HTR-8/SVneo (cell line): ENCODE results near the gene CTNNB1.

ENCODE experiments used
- DNase-seq: peaks from one replicate; pipeline ENCODE4 v3.0.0; 2011; ENCODE audit warnings: low spot score, mixed read lengths; ENCODE audit not compliant: insufficient read length
- FAIRE-seq: peaks from 2 replicates; lab custom pipeline; 2011; peaks lifted over from hg19 to GRCh38; lab: Jason Lieb, UNC

The CTNNB1 gene

DNA sequence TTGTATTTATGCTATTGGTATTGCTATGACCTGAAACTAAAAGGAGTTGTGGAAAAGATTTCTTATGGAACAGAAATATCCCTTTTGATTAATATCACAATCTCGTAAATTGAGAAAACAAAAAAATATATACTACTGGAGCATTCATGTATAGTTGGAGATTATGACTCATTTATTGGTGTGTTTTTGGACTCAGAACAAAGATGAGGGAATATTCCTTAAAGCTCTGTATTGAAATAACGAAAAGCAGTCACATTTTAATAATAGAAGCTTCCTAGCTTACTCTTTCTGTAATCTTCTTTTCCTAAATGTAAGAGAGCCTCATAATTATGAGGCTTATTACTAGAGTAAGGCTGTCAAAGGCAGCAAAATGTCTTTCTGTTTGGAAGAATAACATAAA lies 14.3 kb downstream of the CTNNB1 start:
- DNase-seq (no peak), FAIRE-seq (no peak)

DNA sequence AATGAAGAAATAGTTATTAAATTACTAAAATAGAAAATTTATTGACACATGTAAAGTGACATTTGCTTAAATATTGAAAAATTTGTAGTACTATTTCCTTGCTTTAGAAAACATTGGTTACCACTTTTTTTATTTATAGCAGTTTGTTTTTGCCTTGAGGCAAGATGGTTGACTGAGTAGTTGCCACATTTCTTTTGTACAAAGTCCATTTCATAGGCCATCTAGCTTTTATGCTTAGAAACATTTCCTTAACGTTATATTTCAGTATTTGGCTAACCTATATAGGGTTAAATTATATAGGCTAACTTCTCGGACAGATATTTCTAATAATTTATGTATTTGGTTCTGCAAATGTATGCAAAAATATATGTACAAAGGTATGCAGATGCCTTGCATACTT lies 17.1 kb downstream of the CTNNB1 start:
- FAIRE-seq (no peak), DNase-seq (no peak)

DNA sequence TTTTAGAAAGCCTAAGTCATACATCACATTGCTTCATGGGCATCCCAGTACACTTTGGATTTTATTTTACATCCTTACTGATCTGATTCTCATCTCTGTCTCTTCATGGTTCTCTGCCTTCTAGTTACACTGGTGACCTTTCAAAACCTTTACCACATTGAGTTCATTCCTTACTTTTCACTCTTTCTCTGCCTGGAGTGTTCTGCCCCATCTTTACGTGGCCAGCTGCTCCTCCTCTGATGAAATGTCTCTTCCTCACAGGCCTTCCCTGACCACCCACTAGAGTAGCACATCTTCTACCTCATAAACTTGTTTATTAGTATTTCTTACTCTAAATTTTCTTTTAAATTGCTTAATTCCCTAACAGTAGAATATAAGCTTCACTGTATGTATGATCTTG lies 17.7 kb downstream of the CTNNB1 start:
- DNase-seq (no peak), FAIRE-seq (no peak)

DNA sequence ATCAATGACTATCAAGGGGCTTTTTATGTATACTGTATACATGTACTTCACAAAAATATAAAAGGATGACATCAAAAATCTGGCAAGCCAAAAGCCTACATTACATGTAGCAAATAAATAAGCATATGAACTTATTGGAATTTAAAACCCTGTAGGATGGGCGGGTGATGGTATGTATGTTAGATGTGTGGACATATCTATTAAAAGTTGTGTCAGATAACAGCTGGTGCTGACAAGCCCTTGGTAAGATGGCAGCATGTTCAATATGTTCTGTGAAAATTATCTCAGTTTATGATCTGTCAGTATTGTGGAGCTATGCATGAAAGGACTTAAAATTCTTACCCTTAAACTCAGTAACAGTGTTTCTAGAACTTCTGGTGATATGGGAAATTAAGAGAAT lies 20.1 kb downstream of the CTNNB1 start:
- FAIRE-seq (no peak), DNase-seq (no peak)

DNA sequence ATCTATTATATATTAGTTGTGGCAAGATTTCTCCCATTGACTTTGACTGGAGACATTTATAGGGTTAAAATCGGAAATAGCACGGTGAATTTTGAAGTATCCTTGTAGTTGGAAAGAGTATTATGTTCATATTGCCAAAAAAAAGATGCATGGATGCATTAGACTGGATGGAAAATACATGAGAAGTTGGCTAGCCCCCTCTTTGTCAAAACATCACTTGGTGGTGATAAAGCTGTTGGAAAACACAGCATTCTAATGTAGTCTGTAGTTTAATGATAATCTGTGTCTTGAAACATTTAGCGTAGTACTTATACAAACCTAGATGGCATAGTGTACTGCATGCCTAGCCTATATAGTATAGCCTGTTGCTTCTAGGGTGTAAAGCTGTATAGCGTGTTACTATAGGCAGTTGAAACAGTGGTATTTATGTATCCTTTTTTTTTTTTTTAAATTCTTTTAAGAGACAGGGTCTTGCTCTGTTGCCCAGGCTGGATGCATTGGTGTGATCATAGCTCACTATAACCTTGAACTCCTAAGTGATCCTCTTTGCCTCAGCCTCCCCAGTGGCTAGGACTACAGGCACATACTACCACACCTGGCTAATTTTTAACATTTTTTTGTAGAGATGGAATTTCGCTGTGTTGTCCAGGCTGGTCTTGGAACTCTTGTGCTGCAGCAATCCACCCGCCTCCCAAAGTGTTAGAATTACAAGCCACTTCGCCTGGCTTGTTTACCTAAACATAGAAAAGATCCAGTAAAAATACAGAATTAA lies 21.8 kb downstream of the CTNNB1 start:
- no peak for FAIRE-seq

DNA sequence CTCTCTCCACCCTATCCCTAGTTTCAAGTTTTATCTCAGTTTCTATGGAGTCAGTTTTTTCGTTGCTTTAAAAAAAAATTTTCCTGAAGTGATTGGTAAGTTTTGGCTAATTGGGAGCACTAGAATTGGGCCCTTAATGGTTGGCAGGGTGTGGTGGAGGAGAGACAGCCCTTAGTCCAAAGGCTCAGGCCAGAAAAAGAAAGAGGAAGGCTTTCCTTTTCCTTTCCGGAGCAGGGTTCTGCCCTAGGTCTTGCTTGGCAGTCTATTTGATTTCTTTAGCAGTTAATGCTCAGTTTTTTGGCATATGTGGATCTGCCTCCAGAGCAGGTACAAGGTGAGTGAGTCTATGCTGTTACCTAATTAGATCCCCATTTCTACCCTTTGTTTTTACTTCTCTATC lies 22.7 kb downstream of the CTNNB1 start:
- no peak for DNase-seq
- no peak for FAIRE-seq

More for the DNA sequence above, 21.8 kb downstream of the CTNNB1 start:
- no peak for DNase-seq

DNA sequence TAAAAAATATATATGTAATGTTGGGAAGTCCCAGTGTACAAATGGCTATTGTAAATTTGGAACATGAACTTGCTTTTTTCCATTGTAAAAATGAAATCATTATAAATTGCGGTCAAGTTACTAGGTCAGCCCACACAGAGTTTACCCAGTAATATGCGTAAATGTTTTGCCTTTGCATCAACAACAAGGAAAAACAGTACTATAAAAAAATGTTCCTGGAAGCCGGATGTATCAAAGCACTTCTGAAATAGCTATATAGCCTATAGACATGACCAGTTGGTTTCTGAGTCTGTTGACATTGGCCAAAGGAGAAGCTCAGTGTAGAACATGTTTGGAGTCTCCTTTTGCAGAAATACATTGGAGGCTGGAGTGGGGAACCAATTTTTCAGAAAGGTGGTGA lies 23.2 kb downstream of the CTNNB1 start:
- FAIRE-seq, result no peak

DNA sequence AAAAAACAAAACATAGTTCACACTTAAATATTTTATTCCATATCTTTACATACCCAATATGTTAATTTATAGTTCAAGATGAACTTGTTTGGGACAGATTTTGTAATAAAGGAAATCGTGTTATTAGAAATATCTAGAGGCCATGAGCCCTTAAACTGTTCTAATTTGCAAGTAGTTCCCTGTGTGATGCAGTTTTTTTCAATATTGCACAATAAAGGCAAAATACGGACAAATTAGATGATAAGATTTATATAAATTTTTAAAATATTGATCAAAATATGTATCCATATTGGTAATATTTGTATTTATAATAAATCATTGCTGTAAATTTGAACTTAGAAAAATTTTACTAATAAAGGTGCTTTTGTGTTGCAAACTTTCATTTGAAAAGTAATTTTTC lies 23.8 kb downstream of the CTNNB1 start:
- DNase-seq (no peak), FAIRE-seq (no peak)

More for the DNA sequence above, 23.2 kb downstream of the CTNNB1 start:
- DNase-seq, result no peak

DNA sequence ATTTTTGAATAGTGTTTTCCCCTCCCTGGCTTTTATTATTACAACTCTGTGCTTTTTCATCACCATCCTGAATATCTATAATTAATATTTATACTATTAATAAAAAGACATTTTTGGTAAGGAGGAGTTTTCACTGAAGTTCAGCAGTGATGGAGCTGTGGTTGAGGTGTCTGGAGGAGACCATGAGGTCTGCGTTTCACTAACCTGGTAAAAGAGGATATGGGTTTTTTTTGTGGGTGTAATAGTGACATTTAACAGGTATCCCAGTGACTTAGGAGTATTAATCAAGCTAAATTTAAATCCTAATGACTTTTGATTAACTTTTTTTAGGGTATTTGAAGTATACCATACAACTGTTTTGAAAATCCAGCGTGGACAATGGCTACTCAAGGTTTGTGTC lies 24.4 kb downstream of the CTNNB1 start:
- DNase-seq (no peak), FAIRE-seq (no peak)

DNA sequence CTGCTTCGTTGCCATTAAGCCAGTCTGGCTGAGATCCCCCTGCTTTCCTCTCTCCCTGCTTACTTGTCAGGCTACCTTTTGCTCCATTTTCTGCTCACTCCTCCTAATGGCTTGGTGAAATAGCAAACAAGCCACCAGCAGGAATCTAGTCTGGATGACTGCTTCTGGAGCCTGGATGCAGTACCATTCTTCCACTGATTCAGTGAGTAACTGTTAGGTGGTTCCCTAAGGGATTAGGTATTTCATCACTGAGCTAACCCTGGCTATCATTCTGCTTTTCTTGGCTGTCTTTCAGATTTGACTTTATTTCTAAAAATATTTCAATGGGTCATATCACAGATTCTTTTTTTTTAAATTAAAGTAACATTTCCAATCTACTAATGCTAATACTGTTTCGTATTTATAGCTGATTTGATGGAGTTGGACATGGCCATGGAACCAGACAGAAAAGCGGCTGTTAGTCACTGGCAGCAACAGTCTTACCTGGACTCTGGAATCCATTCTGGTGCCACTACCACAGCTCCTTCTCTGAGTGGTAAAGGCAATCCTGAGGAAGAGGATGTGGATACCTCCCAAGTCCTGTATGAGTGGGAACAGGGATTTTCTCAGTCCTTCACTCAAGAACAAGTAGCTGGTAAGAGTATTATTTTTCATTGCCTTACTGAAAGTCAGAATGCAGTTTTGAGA lies 25.0 kb downstream of the CTNNB1 start:
- no peak for DNase-seq
- no peak for FAIRE-seq

DNA sequence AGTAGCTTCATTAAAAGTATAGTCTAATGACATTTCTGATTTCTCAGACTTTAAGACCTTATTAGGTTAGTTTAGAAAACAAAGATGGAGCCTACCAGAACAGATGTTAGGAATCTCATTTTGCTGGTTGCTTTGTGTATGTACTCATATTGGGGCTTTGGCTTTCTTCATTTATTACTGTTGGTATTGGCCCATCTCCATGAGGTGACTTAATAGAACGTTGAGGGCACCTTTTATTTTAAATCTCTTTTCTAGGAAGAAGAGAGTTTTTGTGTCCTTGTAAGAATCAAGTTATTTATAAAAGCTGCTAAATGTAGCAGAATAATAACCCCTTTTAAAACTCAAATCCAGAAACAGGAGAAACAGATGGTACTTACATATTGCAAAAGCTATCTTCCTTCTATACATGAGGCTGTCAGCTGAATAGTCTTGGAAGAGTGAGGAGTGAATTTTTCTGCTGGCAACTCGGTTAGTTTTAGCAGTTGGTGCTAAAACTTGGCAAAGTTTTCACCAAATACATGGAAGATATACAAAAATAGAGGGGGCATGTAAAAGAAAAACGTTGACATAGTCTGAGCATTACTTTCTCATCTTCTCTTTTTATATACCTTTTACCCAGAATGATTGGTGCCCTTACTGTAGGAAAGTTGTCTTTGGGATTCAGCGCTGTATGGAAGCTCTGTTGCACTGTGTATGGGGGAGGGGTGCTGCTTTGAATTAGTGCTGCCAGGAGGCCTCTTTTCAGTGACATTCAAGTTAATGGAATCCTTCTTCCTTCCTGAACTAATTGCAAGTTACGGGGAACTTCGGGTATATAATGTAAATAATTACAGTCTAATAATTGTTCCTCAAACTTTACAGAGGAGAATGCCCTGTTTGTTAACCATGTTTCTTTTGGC lies 35.8 kb downstream of the CTNNB1 start:
- FAIRE-seq, result no peak
- DNase-seq, result no peak

DNA sequence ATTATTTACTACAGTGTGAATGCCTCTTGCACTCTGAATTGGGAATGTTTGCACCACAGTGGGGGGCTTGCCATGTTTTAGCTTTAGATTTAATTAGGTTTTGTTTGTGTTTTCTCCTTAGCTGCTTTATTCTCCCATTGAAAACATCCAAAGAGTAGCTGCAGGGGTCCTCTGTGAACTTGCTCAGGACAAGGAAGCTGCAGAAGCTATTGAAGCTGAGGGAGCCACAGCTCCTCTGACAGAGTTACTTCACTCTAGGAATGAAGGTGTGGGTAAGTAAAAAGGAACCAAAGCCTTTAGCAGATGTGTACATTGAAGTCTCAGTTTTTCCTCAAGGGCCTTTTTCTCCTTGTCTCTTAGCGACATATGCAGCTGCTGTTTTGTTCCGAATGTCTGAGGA lies 36.9 kb downstream of the CTNNB1 start:
- DNase-seq (no peak), FAIRE-seq (no peak)

DNA sequence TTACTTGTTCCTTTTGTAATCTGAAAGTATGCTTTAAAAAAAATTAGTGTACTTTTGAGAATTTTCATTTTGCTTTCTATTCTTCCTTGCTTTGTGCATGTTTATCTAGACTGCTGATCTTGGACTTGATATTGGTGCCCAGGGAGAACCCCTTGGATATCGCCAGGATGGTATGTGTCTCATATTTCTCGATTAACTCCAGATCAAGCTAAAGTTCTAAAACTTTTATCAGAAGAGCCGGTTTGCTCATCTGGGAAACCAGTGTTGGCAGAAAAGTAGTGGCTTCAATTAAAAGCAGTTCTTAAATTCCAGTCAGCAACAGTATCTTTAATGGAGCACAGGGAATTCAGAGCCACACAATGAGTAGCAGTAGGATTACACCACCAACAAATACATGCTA lies 38.6 kb downstream of the CTNNB1 start:
- FAIRE-seq, result no peak

DNA sequence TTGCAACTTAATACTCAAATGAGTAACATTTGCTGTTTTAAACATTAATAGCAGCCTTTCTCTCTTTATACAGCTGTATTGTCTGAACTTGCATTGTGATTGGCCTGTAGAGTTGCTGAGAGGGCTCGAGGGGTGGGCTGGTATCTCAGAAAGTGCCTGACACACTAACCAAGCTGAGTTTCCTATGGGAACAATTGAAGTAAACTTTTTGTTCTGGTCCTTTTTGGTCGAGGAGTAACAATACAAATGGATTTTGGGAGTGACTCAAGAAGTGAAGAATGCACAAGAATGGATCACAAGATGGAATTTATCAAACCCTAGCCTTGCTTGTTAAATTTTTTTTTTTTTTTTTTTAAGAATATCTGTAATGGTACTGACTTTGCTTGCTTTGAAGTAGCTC lies 40.3 kb downstream of the CTNNB1 start:
- no peak for DNase-seq
- FAIRE-seq, result no peak

More for the DNA sequence above, 38.6 kb downstream of the CTNNB1 start:
- no peak for DNase-seq

DNA sequence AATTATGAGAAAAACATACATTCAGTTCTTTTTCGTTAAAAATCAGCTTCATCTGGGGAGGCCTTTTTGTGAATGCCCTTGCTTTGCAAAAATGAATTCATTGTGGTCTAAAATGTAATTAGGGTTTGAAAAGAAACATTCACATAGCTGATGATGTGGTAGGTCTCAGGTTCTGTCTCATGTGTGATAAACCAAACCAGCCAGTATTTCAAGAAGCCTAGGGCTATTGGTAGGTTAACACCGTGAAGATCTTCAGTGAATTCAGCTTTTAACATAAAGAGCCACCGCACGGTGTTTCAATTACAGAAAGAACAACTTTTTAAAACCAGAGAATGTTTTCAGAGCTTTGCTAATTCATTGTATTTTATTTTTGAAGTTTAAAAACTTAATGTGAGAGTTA lies 41.9 kb downstream of the CTNNB1 start:
- FAIRE-seq (no peak), DNase-seq (no peak)

DNA sequence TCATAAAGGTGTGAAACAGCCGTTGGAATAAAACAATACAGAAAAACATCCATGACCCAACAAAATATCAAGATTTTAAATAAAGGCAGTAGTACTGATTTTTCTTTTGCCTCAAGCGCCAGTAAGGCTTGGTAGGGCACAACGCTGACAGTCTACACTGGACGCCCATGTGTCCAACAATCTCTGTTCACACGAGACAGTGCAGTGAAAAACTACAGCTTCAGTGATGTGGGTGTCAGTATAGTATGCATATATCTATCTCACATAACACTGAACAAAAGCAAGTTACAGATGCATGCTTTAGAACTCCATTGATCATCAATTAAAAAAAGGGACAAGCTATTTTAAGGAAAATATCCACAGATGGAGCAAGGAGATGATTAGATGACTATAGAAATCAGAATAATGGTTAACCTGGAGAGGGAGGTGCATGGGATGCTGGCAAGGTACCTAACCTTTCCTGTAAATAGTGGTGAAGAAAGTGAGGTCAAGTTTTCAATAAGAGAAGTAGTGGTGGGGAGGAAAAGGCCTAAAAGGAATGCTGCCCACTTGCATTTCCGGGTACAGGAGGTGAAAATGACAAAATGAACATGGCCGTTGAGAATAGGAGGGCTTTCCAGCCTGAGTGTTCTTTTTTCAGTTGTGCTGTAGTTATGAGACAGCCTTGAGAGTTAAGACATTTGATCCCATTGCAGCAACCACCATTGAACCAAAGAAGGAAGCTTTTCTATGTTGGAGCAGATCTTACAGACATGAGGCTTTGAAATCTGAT lies 42.7 kb downstream of the CTNNB1 start:
- FAIRE-seq (no peak), DNase-seq (no peak)

DNA sequence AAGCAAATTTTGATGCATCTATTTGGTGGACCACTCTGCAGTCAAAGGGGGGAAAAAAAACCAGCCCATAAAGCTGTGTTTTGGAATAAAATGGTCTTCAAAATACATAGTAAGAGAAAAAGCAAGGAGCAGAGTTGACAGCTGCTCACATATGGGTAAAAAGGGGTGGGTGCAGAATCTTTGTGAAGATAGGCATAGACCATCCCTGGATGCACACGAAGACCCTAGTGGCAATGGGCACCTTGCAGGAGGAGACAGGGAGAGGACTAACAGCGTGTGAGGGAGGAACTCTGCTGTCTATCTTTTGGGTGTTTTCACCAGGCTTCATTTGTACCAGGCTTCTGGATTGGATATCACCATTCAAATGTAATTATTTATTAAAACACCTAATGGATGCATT lies 43.9 kb downstream of the CTNNB1 start:
- DNase-seq (no peak), FAIRE-seq (no peak)

DNA sequence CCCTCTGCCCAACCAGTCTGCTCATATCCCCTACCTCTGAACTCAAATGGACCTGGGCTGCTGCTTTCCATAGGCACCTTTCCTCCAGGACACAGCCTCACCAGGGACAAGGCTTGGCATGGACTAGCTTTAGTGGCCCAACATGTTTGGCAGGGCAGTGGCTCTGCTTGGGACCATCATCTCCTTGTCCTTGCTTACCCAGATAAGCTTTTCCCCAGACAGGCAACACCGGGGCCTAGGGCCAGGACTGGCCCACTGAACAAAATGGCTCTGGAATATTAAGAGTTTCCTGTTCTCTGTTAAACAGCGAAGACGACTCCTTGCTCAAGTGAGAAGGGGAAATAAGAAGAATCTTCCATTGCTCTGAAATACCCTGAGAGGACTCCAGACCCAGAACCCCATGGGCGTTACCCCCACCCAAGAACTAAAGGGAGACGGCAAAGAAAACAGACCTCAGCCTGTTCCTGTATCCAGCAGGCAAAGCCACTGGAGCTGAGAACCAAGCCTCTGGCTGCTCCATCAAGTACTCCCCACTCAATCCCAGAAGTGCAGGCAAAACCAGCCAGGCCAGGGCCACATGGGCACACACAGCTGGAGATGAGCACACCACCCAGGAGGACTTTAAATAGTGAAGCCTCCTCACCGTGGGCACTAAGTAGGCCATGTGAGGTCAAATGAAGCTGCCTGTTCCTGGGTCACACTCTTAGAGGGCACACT lies 45.5 kb downstream of the CTNNB1 start:
- FAIRE-seq, result no peak
- DNase-seq, result no peak
